K562 (cell line): ENCODE results near the gene FAM151A. TPM values are rescaled to one million over a fixed set of nuclear protein-coding genes. Genes with fewer than 3 reads are reported as not detected.

Experiments used
- ATAC-seq: fragments of 200-7000 bp; cut with Tn5 transposase; 3 replicates; pipeline ENCODE4 v1.9.1; 2020; ENCODE audit warnings: moderate library complexity
- BruUV-seq: library from RNA; stranded (reverse); fragments of 400-500 nt; replicated peaks from 2 replicates; lab custom pipeline; 2021; lab: Mats Ljungman, UMichigan
- CTCF ChIA-PET: fragments of 300-600 bp; formaldehyde crosslinking; extraction: SDS; loops from one replicate; lab custom pipeline; 2021; ENCODE audit warnings: low intra/inter-chr PET ratio; lab: Yijun Ruan, JAX
- POLR2A ChIA-PET: fragments of 300-600, 350-650 bp; sonication (Branson Sonifier 250); formaldehyde crosslinking; extraction: SDS; loops from one replicate; lab custom pipeline; 2021; ENCODE audit warnings: antibody characterized with exemption, inconsistent platforms; lab: Yijun Ruan, JAX
- DNase-seq, 4 experiments: peaks; one replicate each; pipeline versions ENCODE4 v3.0.0 to v3.0.0-alpha.2; 2011 to 2018; ENCODE audit warnings: low spot score in 3 of 4, mixed read lengths in 3 of 4; ENCODE audit errors: extremely low read depth in 1 of 4
- FAIRE-seq: peaks from 2 replicates; lab custom pipeline; 2011; peaks lifted over from hg19 to GRCh38; lab: Jason Lieb, UNC
- H2AFZ ChIP-seq: 2 replicates; pipeline ENCODE4 v1.6.0; 2011; ENCODE audit warnings: low read depth, low read length, control low read depth, inconsistent platforms
- H3K27ac ChIP-seq: fragments of 200-600 bp; 3 replicates; pipeline ENCODE4 v1.8.0; 2011; ENCODE audit warnings: low read depth, mild to moderate bottlenecking, control low read depth, inconsistent platforms, low read length, moderate library complexity, mixed read lengths; ENCODE audit errors: extremely low read depth
- H3K27me3 ChIP-seq, 2 experiments: fragments of 300-600 bp in 1 of 2; 2 replicates in 1 of 2; 3 replicates in 1 of 2; pipeline versions ENCODE4 v1.6.0 to v1.8.0; 2011; ENCODE audit warnings: inconsistent platforms in 2 of 2, low read length in 2 of 2, mild to moderate bottlenecking in 1 of 2, mixed read lengths in 1 of 2, moderate library complexity in 1 of 2; ENCODE audit not compliant: control insufficient read depth in 2 of 2, insufficient read depth in 2 of 2
- H3K36me3 ChIP-seq: fragments of 300-600 bp; 3 replicates; pipeline ENCODE4 v1.8.0; 2011; ENCODE audit warnings: mild to moderate bottlenecking, low read length, inconsistent platforms; ENCODE audit not compliant: control insufficient read depth, insufficient read depth
- H3K4me1 ChIP-seq, 2 experiments: fragments of 200-600 bp in 1 of 2; replicated peaks in 1 of 2; 2 replicates in 1 of 2; 3 replicates in 1 of 2; pipeline versions ENCODE4 v1.5.1 to v1.8.0; 2011; ENCODE audit warnings: inconsistent platforms in 2 of 2, low read length in 2 of 2, mild to moderate bottlenecking in 1 of 2, mixed read lengths in 1 of 2, moderate library complexity in 1 of 2; ENCODE audit not compliant: control insufficient read depth in 2 of 2, insufficient read depth in 2 of 2
- H3K4me2 ChIP-seq: 2 replicates; pipeline ENCODE4 v1.6.1; 2011; ENCODE audit warnings: low read length, control low read depth, inconsistent platforms, mixed read lengths; ENCODE audit not compliant: insufficient read depth
- H3K4me3 ChIP-seq: fragments of 200-600 bp; sonication (generic), shearing (Covaris generic); 2 replicates; pipeline ENCODE4 v1.5.1; 2016; ENCODE audit warnings: control low read depth, inconsistent platforms
- H3K79me2 ChIP-seq: fragments of 200-600 bp; 3 replicates; pipeline ENCODE4 v1.8.0; 2011; ENCODE audit warnings: low read length, inconsistent platforms; ENCODE audit not compliant: control insufficient read depth, insufficient read depth
- H3K9ac ChIP-seq, 2 experiments: 2 replicates each; pipeline versions ENCODE4 v1.6.0 to v1.6.1; 2011; ENCODE audit warnings: low read depth in 2 of 2, low read length in 2 of 2, control low read depth in 1 of 2, inconsistent platforms in 1 of 2, mild to moderate bottlenecking in 1 of 2, mixed read lengths in 1 of 2; ENCODE audit not compliant: insufficient read depth in 1 of 2
- H3K9me1 ChIP-seq: one replicate; pipeline ENCODE4 v1.6.0; 2011; ENCODE audit warnings: inconsistent platforms, mild to moderate bottlenecking, low read length, moderate library complexity; ENCODE audit not compliant: control insufficient read depth, insufficient read depth
- H3K9me3 ChIP-seq: replicated peaks from 2 replicates; pipeline ENCODE4 v1.5.1; 2011; ENCODE audit warnings: low read depth, low read length, inconsistent platforms; ENCODE audit not compliant: control insufficient read depth, insufficient read depth
- H4K20me1 ChIP-seq: replicated peaks from 2 replicates; pipeline ENCODE4 v1.6.1; 2011; ENCODE audit warnings: low read length, inconsistent platforms, mixed read lengths; ENCODE audit not compliant: control insufficient read depth, insufficient read depth
- ATF1 ChIP-seq, 2 experiments: fragments of 450-650 bp in 1 of 2; IDR thresholded peaks; 2 replicates each; pipeline ENCODE4 v1.6.1; 2016; ENCODE audit warnings: missing compliant biosample characterization in 1 of 2, missing genetic modification characterization in 1 of 2
- ATF7 ChIP-seq: fragments of 450-650 bp; IDR thresholded peaks from 2 replicates; pipeline ENCODE4 v1.7.1; 2014; ENCODE audit warnings: mild to moderate bottlenecking, moderate library complexity
- CREB1 ChIP-seq, 2 experiments: sonication (generic) in 1 of 2; formaldehyde crosslinking in 1 of 2; IDR thresholded peaks; 2 replicates each; pipeline versions ENCODE4 v1.6.1 to v1.8.0; 2012 to 2022; ENCODE audit warnings: inconsistent platforms in 1 of 2, mild to moderate bottlenecking in 1 of 2, missing genetic modification reagents in 1 of 2, moderate library complexity in 1 of 2
- CREM ChIP-seq: IDR thresholded peaks from 2 replicates; pipeline ENCODE4 v1.6.1; 2014; ENCODE audit warnings: antibody characterized with exemption, low read depth
- MAFG ChIP-seq: fragments of 450-650 bp; conservative IDR thresholded peaks from 2 replicates; pipeline ENCODE4 v1.6.1; 2016; ENCODE audit warnings: missing genetic modification characterization, missing compliant biosample characterization
- NRF1 ChIP-seq, 2 experiments: fragments of 450-650 bp; IDR thresholded peaks in 1 of 2; conservative IDR thresholded peaks in 1 of 2; 2 replicates each; pipeline ENCODE4 v1.6.1; 2014; ENCODE audit warnings: mild to moderate bottlenecking in 2 of 2
- RBM17 ChIP-seq: fragments of 200-400 bp; formaldehyde crosslinking; IDR thresholded peaks from 2 replicates; pipeline ENCODE4 v1.6.1; 2017; ENCODE audit warnings: low read depth, mild to moderate bottlenecking, low read length, borderline replicate concordance
- SPI1 ChIP-seq: IDR thresholded peaks from 2 replicates; pipeline ENCODE4 v1.6.1; 2011; ENCODE audit warnings: low read depth, low read length, control low read depth, borderline replicate concordance
- TCFL5 ChIP-seq: fragments of 250-450 bp; sonication (Bioruptor Pico); conservative IDR thresholded peaks from 2 replicates; pipeline ENCODE4 v1.6.1; 2021; ENCODE audit warnings: mild to moderate bottlenecking, moderate library complexity, matching md5 sums
- ZKSCAN3 ChIP-seq: fragments of 250-450 bp; sonication (Bioruptor Pico); IDR thresholded peaks from 2 replicates; pipeline ENCODE4 v1.4.0; 2020
- ZNF124 ChIP-seq: sonication (generic); formaldehyde crosslinking; IDR thresholded peaks from 2 replicates; pipeline ENCODE4 v1.8.1; 2022; ENCODE audit warnings: missing genetic modification reagents
- ZNF311 ChIP-seq: fragments of 250-450 bp; sonication (Bioruptor Pico); IDR thresholded peaks from 2 replicates; pipeline ENCODE4 v1.4.0; 2020; ENCODE audit warnings: mild to moderate bottlenecking, moderate library complexity
- ZNF507 ChIP-seq: conservative IDR thresholded peaks from 2 replicates; pipeline ENCODE4 v1.6.1; 2017; ENCODE audit warnings: missing genetic modification characterization, missing compliant biosample characterization
- ZNF584 ChIP-seq: fragments of 200-800 bp; sonication (Bioruptor generic); IDR thresholded peaks from 2 replicates; pipeline ENCODE4 v1.6.1; 2016; ENCODE audit warnings: low read depth, mild to moderate bottlenecking, missing genetic modification characterization, missing compliant biosample characterization
- WGBS: fragments of 100-300 bp; shearing (Covaris generic); methylation state at CpG from one replicate; pipeline ENCODE4 v1.1.6; 2016; ENCODE audit warnings: low coverage, mixed read lengths; ENCODE audit not compliant: insufficient coverage; ENCODE audit errors: missing lambda C conversion rate; 5-methylcytosine and 5-hydroxymethylcytosine counted together
- in situ Hi-C: fragments of 300-500 bp; cut with MboI; formaldehyde crosslinking; loops from 4 replicates; pipeline ENCODE4 v1.15.0; 2018; ENCODE audit warnings: inconsistent platforms, mixed read lengths
- intact Hi-C: fragments of 100-400 bp; cut with micrococcal nuclease; formaldehyde crosslinking; loops from 2 replicates; pipeline ENCODE4 v1.14.2; 2022
- polyA plus RNA-seq, 8 experiments: library from polyadenylated mRNA; depleted of rRNA in 4 of 8; stranded (reverse) in 5 of 8; unstranded in 3 of 8; fragments of >200 nt; fragmentation: Nextera tagmentation in 2 of 8; fragmentation: Illumina TruSeq in 1 of 8; extraction: Ambion mirVana in 2 of 8; extraction: Trizol in 1 of 8; gene quantifications; 2 replicates each; pipeline versions ENCODE4 v1.2.1 to v1.2.3, GENCODE V29; 2011 to 2014; ENCODE audit warnings: inconsistent platforms in 1 of 8, missing spikeins in 1 of 8
- total RNA-seq, 7 experiments: library from RNA; depleted of rRNA in 6 of 7; stranded (reverse); fragments of >200 nt in 6 of 7; fragmentation: Illumina TruSeq in 2 of 7; extraction: Trizol in 2 of 7; gene quantifications; 2 replicates each; pipeline versions ENCODE4 v1.2.1 to v1.2.3, GENCODE V29; 2011 to 2021; ENCODE audit warnings: low replicate concordance in 1 of 7
- TF ChIP-seq, protein P1 (sequence below): sonication (generic); formaldehyde crosslinking; IDR thresholded peaks from 2 replicates; pipeline ENCODE4 v1.8.0; 2022; ENCODE audit warnings: mild to moderate bottlenecking, missing genetic modification reagents
- TF ChIP-seq, protein P2 (sequence below), 3 experiments: fragments of 200-800 bp in 1 of 3; sonication (Bioruptor generic) in 1 of 3; sonication (generic) in 1 of 3; formaldehyde crosslinking in 1 of 3; IDR thresholded peaks; 2 replicates each; pipeline versions ENCODE4 v1.6.1 to v1.8.0; 2016 to 2022; ENCODE audit warnings: mild to moderate bottlenecking in 2 of 3, missing compliant biosample characterization in 2 of 3, missing genetic modification characterization in 2 of 3, missing genetic modification reagents in 1 of 3
- TF ChIP-seq, protein P3 (sequence below): fragments of 450-650 bp; IDR thresholded peaks from 2 replicates; pipeline ENCODE4 v1.6.1; 2017; ENCODE audit warnings: antibody characterized with exemption

FAM151A gene
- total and polyA plus RNA-seq, 9 of the 15 experiments (the other 6 are each of a cell fraction or from before 2014, with no cell fraction given), result not detected

DNA sequence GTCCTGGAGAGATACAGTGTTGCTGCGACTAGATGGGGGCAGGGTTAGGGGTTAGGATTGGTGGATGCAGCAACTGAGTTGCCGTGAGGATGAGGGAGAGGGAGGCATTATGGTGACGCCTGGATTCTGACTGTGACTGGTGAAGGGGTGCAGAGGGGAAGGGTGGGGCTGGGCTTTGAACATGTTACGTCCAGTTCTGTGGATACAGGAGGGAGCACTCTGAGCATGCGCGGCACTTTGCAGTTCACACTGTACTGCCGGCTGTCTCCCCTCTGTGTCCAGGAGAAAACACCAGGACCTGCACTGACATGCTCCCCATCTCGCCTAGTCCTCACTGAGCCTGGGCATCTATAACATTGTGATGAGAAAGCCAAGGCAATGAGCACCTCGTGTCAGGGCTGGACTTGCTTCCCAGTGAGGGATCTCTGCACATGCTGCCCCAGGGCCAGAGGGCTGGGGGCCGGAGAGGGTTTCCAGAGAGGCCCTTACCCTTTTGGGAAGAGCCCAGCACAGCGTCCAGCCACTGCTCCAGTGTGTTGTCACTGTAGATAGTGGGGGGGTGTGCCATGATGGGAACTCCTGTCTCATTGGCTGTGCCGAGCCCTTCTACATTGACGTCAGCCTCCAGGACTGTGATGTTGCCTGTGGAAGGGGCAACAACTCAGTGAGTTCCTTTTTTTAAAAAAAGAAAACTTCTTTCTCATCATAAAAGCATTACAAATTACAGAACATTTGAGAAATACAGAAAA lies 7.6 kb downstream of the FAM151A start:
- no peaks in the 10 kb centered on the region for H3K79me2 ChIP-seq
- TF ChIP-seq ZNF507 (tag) (no peak), TCFL5 (CRISPR knock-in tag) (no peak), RBM17 (no peak), ATF1 (CRISPR knock-in tag; IDR thresholded peaks at IDR 0.05) (no peak), ATF1 (tag; IDR thresholded peaks at IDR 0.05) (peak; percentile 20; the same call in 1 of the 2 replicates), CREB1 (IDR thresholded peaks at IDR 0.05) (0 out of 2 replicates have a peak, but pooled peaks have one; percentile 25), CREB1 (CRISPR knock-in tag; IDR thresholded peaks at IDR 0.05) (no peak), SPI1 (0 out of 2 replicates have a peak, but pooled peaks have one; percentile 19), ZNF124 (CRISPR knock-in tag) (no peak), ZKSCAN3 (no peak), ATF7 (peak; percentile 35; the same call in 1 of the 2 replicates), CREM (peak; percentile 37; the same call in 1 of the 2 replicates), ZNF584 (no peak), MAFG (tag) (no peak), NRF1 (conservative IDR thresholded peaks at IDR 0.05 in 1 of 2, IDR thresholded peaks at IDR 0.05 in 1 of 2) (peak; percentile 80 to 83), ZNF311 (CRISPR knock-in tag) (no peak)
- TF ChIP-seq, protein P1, sequence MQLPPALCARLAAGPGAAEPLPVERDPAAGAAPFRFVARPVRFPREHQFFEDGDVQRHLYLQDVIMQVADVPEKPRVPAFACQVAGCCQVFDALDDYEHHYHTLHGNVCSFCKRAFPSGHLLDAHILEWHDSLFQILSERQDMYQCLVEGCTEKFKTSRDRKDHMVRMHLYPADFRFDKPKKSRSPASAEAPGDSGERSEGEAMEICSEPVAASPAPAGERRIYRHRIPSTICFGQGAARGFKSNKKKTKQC (CRISPR knock-in tag), result no peak
- TF ChIP-seq, protein P2, sequence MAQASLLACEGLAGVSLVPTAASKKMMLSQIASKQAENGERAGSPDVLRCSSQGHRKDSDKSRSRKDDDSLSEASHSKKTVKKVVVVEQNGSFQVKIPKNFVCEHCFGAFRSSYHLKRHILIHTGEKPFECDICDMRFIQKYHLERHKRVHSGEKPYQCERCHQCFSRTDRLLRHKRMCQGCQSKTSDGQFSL (CRISPR knock-in tag; IDR thresholded peaks at IDR 0.05), result peak; percentile 68; the same call in 1 of the 2 replicates
- TF ChIP-seq, protein P2 (tag; IDR thresholded peaks at IDR 0.05), result no peak
- TF ChIP-seq, protein P3, sequence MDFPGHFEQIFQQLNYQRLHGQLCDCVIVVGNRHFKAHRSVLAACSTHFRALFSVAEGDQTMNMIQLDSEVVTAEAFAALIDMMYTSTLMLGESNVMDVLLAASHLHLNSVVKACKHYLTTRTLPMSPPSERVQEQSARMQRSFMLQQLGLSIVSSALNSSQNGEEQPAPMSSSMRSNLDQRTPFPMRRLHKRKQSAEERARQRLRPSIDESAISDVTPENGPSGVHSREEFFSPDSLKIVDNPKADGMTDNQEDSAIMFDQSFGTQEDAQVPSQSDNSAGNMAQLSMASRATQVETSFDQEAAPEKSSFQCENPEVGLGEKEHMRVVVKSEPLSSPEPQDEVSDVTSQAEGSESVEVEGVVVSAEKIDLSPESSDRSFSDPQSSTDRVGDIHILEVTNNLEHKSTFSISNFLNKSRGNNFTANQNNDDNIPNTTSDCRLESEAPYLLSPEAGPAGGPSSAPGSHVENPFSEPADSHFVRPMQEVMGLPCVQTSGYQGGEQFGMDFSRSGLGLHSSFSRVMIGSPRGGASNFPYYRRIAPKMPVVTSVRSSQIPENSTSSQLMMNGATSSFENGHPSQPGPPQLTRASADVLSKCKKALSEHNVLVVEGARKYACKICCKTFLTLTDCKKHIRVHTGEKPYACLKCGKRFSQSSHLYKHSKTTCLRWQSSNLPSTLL, result no peak
- no peaks in the 10 kb centered on the region for H4K20me1 ChIP-seq
- no peak overlapping the region for H3K9ac ChIP-seq
- no peak overlapping the region for H2AFZ ChIP-seq
- intact Hi-C loops (no loop called here), in situ Hi-C loops (no loop called here)
- no peak overlapping the region for H3K4me3 ChIP-seq
- ATAC-seq, result peak; percentile 79
- ChIA-PET CTCF (no interaction called here), POLR2A (no interaction called here)
- BruUV-seq, result no TSS peak
- 7% methylated on average over 13 of the region's 13 CpGs for WGBS
- no peak for FAIRE-seq
- no peak overlapping the region for H3K27ac ChIP-seq
- no peaks in the 10 kb centered on the region for H3K9me3 ChIP-seq
- H3K9me1 ChIP-seq, result no peaks in the 10 kb centered on the region
- no peaks in the 10 kb centered on the region; a peak in 2 of 5 replicates for H3K4me1 ChIP-seq
- H3K4me2 ChIP-seq, result no peak overlapping the region; the same call in 1 of the 2 replicates
- H3K27me3 ChIP-seq, result peaks cover 38 to 77% of the 10 kb centered on the region in 2 experiments
- peak; percentile 42 to 54 (median 51) for DNase-seq
- no peaks in the 10 kb centered on the region for H3K36me3 ChIP-seq
